ENCODE measurements around the gene GALNT9.

DNA sequence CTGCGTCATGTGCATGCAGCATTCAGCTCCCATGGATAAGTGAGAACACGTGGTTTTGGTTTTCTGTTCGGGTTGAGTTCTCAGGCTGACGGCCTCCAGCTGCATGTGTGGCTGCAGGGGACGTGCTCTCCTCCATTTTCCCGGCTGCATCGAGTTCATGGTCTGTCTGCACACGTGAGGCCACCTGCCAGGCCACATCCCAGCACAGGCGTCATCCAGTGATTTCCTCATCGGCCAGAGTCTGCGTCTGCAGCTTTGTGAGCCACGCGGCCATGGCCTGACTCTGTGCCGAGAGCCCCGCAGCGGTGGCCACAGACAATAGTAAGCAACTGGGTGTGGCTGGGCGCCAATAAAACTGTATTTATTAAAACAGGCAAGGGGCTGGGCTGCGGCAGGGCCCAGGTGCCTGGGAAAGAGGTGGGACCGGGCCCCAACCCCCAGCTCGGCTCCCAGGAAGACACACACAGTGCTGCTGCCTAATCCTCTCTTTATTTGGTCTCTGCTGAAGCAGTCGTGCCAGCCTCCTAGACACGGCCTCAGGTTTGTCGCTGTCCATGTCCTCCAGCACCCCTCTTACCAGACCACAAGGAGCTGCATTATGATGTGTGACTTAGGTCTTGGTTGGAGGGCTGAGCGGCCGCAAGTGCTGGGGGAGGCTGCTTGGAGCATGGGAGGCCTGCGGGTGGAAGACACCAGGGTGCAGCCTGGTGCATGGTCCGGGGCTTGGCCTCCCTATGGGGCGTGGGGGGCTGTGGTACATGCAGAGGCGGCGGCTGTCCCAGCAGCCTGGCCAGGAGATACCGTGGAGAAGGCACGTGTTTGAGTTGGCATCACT lies 133.1 kb downstream of the GALNT9 start:
- TF ChIP-seq, protein P1, sequence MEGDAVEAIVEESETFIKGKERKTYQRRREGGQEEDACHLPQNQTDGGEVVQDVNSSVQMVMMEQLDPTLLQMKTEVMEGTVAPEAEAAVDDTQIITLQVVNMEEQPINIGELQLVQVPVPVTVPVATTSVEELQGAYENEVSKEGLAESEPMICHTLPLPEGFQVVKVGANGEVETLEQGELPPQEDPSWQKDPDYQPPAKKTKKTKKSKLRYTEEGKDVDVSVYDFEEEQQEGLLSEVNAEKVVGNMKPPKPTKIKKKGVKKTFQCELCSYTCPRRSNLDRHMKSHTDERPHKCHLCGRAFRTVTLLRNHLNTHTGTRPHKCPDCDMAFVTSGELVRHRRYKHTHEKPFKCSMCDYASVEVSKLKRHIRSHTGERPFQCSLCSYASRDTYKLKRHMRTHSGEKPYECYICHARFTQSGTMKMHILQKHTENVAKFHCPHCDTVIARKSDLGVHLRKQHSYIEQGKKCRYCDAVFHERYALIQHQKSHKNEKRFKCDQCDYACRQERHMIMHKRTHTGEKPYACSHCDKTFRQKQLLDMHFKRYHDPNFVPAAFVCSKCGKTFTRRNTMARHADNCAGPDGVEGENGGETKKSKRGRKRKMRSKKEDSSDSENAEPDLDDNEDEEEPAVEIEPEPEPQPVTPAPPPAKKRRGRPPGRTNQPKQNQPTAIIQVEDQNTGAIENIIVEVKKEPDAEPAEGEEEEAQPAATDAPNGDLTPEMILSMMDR (IDR thresholded peaks at IDR 0.05), result no peak
- TF ChIP-seq ZFX (IDR thresholded peaks at IDR 0.05; ENCODE audit: borderline replicate concordance), result no peak

All from 22Rv1 (cell line).